HG02970 (cell line): Measurements from ENCODE around the gene MIGA2.
"Not testable (repeated sequence)": the region's sequence is repeated elsewhere in the genome, so short reads cannot be mapped to it uniquely, and the experiment has no call there.

ENCODE experiments used
- ATAC-seq: cut with Tn5 transposase; IDR thresholded peaks from one replicate; pipeline ENCODE4 v1.9.1; 2021; ENCODE audit warnings: mild to moderate bottlenecking, moderate library complexity, moderate number of reproducible peaks; ENCODE audit not compliant: unreplicated experiment, low FRiP score

The MIGA2 gene

DNA sequence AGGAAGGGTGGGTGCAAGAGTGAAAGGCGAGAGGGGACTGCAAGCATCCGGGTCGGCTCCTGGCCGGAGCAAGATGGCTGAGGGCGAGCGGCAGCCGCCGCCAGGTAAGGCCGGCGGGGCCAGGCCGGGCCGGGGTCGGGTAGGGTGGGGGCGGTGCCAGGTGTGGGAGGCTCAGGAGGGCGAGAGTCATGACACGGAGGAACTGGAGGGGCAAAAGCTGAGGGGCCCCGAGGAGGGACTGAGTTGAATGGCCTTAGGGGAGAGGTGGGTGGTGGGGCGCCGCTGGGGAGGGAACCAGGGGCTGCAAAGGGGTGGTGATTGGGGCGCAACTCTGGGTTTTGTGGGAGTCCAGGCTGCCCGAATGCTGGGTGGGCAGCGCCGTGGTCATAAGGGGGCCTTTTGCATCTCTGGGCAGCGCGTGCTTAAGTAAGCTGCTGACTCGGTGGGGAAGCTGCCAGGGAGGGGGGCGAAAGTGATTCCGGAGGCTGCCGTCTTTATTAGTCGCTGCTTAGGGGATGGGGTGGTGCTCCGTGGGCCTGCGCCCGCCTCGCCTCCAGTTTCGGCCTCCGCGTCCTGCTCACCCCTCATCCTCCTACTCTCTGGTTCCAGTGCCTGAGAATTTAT lies 75.2 kb downstream of the MIGA2 start:
- peak; percentile 21 for ATAC-seq

DNA sequence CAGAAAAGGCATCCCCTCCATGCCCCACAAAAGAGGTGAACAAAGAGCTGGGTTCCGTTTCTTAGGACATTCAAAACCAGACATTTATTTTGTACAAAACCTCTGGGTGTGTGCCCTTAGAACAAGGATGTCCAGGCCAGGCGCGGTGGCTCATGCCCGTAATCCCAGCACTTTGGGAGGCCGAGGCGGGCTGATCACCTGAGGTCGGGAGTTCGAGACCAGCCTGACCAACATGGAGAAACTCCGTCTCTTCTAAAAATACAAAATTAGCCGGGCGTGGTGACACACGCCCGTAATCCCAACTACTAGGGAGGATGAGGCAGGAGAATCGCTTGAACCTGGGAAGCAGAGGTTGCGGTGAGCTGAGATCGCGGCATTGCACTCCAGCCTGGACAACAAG lies 76.1 kb downstream of the MIGA2 start:
- ATAC-seq = not testable (repeated sequence)

DNA sequence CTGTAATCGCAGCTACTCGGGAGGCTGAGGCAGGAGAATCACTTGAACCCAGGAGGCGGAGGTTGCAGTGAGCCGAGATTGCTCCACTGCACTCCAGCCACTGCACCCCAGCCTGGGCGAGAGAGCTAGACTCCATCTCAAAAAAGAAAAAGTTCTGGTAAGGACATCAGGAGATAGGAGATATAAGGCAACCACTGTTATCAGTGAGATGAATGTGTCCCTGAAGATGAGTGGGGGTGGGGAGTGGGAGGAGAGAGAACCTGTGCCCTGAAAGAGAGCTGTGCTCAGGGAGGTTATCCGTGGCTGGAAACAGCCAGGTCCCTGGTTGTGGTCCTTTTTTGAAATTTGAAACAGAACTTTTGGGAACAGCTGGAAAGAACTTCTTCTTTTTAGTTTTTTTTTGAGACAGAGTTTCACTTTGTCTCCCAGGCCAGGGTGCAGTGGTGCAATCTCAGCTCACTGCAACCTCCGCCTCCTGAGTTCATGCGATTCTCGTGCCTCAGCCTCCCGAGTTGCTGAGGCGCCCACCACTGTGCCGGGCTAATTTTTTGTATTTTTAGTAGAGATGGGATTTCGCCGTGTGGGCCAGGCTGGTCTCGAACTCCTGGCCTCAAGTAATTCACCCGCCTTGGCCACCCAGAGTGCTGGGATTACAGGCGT lies 77.3 kb downstream of the MIGA2 start:
- no peak for ATAC-seq

DNA sequence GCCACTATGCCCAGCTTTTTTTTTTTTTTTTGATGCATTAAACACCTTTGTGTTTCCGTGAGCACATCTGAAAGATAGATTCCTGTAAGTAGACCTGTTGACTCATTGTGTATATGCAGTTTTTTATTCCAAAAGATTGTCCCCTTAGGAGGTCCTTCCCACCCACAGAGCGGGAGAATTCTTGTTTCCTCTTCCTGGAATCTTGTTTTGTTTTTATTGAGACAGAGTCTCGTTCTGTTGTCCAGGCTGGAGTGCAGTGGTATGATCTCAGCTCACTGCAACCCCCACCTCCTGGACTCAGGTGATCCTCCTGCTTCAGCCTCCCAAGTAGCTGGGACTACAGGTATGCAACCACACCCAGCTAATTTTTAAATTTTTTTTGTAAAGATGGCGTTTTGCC lies 82.4 kb downstream of the MIGA2 start:
- no peak for ATAC-seq

DNA sequence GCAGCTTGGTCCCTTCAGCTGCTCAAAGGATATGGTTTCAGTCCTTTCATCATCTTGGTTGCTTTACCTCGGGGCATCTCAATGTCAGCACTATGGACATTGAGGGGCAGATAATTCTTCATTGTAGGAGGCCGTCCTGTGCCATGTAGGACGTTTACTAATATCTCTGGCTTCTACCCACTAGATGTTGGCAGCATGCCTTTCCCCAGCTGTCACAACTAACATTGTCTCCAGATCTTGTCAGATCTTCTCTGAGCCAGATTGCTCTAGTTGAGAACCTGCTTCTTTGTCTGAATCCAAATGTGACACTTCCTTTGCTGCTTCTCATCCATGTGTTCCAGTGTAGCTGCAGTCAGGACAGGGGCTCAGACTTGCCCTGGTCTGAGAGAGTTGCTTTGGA lies 85.1 kb downstream of the MIGA2 start:
- no peak for ATAC-seq
